Esophagus muscularis mucosa (tissue), 4 donors: ENCODE results near the gene STK10. TPM values are rescaled to one million over a fixed set of nuclear protein-coding genes. Genes with fewer than 3 reads are reported as not detected.

Experiments
- DNase-seq: peaks from one replicate; pipeline ENCODE4 v3.0.0-alpha.2; 2017; ENCODE audit errors: extremely low spot score
- H3K27ac ChIP-seq, 4 donors: fragments of 200-600 bp; sonication (generic); replicated peaks in 1 of 4; 1 replicate in 3 of 4; 2 replicates in 1 of 4; pipeline ENCODE4 v1.5.1; 2016 to 2019; ENCODE audit warnings: mild to moderate bottlenecking in 1 of 4
- H3K27me3 ChIP-seq, 4 donors: fragments of 200-600 bp; sonication (generic); one replicate each; pipeline versions ENCODE4 v1.5.1 to v1.6.0; 2016 to 2019
- H3K36me3 ChIP-seq, 4 donors: fragments of 200-600 bp; sonication (generic); one replicate each; pipeline ENCODE4 v1.5.1; 2016 to 2019
- H3K4me1 ChIP-seq, 4 donors: fragments of 200-600 bp; sonication (generic); one replicate each; pipeline ENCODE4 v1.5.1; 2016 to 2019
- H3K4me3 ChIP-seq, 4 donors: fragments of 200-600 bp; sonication (generic); 1 replicate in 2 of 4; 2 replicates in 2 of 4; pipeline ENCODE4 v1.5.1; 2016 to 2019; ENCODE audit warnings: mild to moderate bottlenecking in 4 of 4, moderate library complexity in 1 of 4
- H3K9me3 ChIP-seq, 4 donors: fragments of 200-600 bp; sonication (generic); 1 replicate in 3 of 4; 2 replicates in 1 of 4; pipeline ENCODE4 v1.5.1; 2016 to 2019
- CTCF ChIP-seq, 3 experiments: fragments of 200-600 bp in 2 of 3; fragments of 450-650 bp in 1 of 3; sonication (generic) in 2 of 3; IDR thresholded peaks; one replicate each; pipeline ENCODE4 v1.5.1; 2017 to 2019; ENCODE audit warnings: antibody characterized with exemption in 3 of 3, mild to moderate bottlenecking in 2 of 3, moderate library complexity in 1 of 3
- EP300 ChIP-seq: sonication (generic); formaldehyde crosslinking; IDR thresholded peaks from one replicate; pipeline ENCODE4 v1.6.1; 2017; ENCODE audit warnings: antibody characterized with exemption
- POLR2A ChIP-seq: fragments of 450-650 bp; IDR thresholded peaks from one replicate; pipeline ENCODE4 v1.6.1; 2017; ENCODE audit warnings: antibody characterized with exemption, moderate library complexity, mild to moderate bottlenecking, low read depth
- POLR2AphosphoS5 ChIP-seq, 2 donors: sonication (generic); formaldehyde crosslinking; IDR thresholded peaks; one replicate each; pipeline ENCODE4 v1.6.1; 2017; ENCODE audit warnings: antibody characterized with exemption in 2 of 2
- WGBS: methylation state at CpG from one replicate; pipeline ENCODE4 v1.1.5; 2018; 5-methylcytosine and 5-hydroxymethylcytosine counted together
- intact Hi-C: fragments of 100-400 bp; cut with DNase I; formaldehyde crosslinking; loops from one replicate; pipeline ENCODE4 v1.15.1; 2023
- total RNA-seq, 4 donors: library from RNA; depleted of rRNA; stranded (reverse); fragments of >200 nt; gene quantifications; one replicate each; pipeline versions ENCODE4 v1.1.0 to v1.2.1, GENCODE V29; 2016

Gene STK10
- 10 to 100 TPM; 18.8 to 21.8 (median 19.4) TPM for total RNA-seq

- peak; percentile 96 for DNase-seq
- 0% methylated on average over 6 of the region's 102 CpGs for WGBS
- H3K27me3 ChIP-seq, result no peaks in the 10 kb centered on the region
- intact Hi-C loops, result loop anchor here (1.0 to 5.0 kb wide), 3 partner anchors 81 to 181 kb away; partner anchors contain the start of gene FBXW11
- H3K4me1 ChIP-seq, result peaks cover 21 to 49% (median 40%) of the 10 kb centered on the region in 4 donors
- H3K4me3 ChIP-seq, result peak within 1 kb of the TSS; percentile 82 to 94 (median 89)
- H3K27ac ChIP-seq, result peak within 1 kb of the TSS; percentile 85 to 97 (median 92)
- TF ChIP-seq POLR2A (no peak), EP300 (no peak), POLR2AphosphoS5 (IDR thresholded peaks at IDR 0.05) (peak; percentile 65 to 66), CTCF (IDR thresholded peaks at IDR 0.05) (peak; percentile 89 to 95 (median 90))
- H3K9me3 ChIP-seq, result no peaks in the 10 kb centered on the region
- no peaks in the 10 kb centered on the region for H3K36me3 ChIP-seq
Observed at GRCh38 chr5:172188033-172188892, at the start of gene STK10. STK10 (minus strand) TSS chr5:172188224; CDS start chr5:172188042, 182 bp downstream.

- intact Hi-C loops, result no loop called here
- Histone ChIP-seq H3K9me3 (no peaks in the 10 kb centered on the region), H3K36me3 (peaks cover 13 to 30% (median 24%) of the 10 kb centered on the region in 4 donors), H3K27ac (no peak overlapping the region), H3K4me1 (peaks cover 0 to 15% (median 12%) of the 10 kb centered on the region in 4 donors), H3K27me3 (no peaks in the 10 kb centered on the region), H3K4me3 (no peak overlapping the region)
- no peak for TF ChIP-seq EP300
- 83% methylated on average over 3 of the region's 3 CpGs for WGBS
- no peak for DNase-seq
Observed at GRCh38 chr5:172235827-172236736, 48.1 kb upstream of the STK10 start.

GRCh38 chr5:172235132-172235780 lies 47.2 kb upstream of the STK10 start:
- H3K4me3 ChIP-seq, result no peak overlapping the region
- 51% methylated on average over 4 of the region's 4 CpGs for WGBS
- peaks cover 0 to 15% (median 12%) of the 10 kb centered on the region in 4 donors for H3K4me1 ChIP-seq
- intact Hi-C loops, result no loop called here
- H3K27ac ChIP-seq, result no peak overlapping the region
- H3K36me3 ChIP-seq, result peaks cover 13 to 38% (median 29%) of the 10 kb centered on the region in 4 donors
- TF ChIP-seq POLR2AphosphoS5 (IDR thresholded peaks at IDR 0.05) (no peak), POLR2A (no peak), CTCF (IDR thresholded peaks at IDR 0.05) (no peak), EP300 (no peak)
- no peak for DNase-seq
- H3K9me3 ChIP-seq, result no peaks in the 10 kb centered on the region
- H3K27me3 ChIP-seq, result no peaks in the 10 kb centered on the region

GRCh38 chr5:172234031-172234430 lies 46.0 kb upstream of the STK10 start:
- H3K4me3 ChIP-seq, result no peak overlapping the region
- WGBS, result 96% methylated on average over 4 of the region's 4 CpGs
- H3K27me3 ChIP-seq, result no peaks in the 10 kb centered on the region
- peaks cover 0 to 15% (median 12%) of the 10 kb centered on the region in 4 donors for H3K4me1 ChIP-seq
- DNase-seq, result no peak
- H3K9me3 ChIP-seq, result no peaks in the 10 kb centered on the region
- H3K27ac ChIP-seq, result no peak overlapping the region
- intact Hi-C loops, result no loop called here
- TF ChIP-seq EP300 (no peak), POLR2A (no peak), POLR2AphosphoS5 (IDR thresholded peaks at IDR 0.05) (no peak), CTCF (IDR thresholded peaks at IDR 0.05) (no peak)
- H3K36me3 ChIP-seq, result peaks cover 13 to 39% (median 29%) of the 10 kb centered on the region in 4 donors
